ENCODE measurements around the gene IDUA.
"Not testable (repeated sequence)": the region's sequence is repeated elsewhere in the genome, so short reads cannot be mapped to it uniquely, and the experiment has no call there.

Gene IDUA

DNA sequence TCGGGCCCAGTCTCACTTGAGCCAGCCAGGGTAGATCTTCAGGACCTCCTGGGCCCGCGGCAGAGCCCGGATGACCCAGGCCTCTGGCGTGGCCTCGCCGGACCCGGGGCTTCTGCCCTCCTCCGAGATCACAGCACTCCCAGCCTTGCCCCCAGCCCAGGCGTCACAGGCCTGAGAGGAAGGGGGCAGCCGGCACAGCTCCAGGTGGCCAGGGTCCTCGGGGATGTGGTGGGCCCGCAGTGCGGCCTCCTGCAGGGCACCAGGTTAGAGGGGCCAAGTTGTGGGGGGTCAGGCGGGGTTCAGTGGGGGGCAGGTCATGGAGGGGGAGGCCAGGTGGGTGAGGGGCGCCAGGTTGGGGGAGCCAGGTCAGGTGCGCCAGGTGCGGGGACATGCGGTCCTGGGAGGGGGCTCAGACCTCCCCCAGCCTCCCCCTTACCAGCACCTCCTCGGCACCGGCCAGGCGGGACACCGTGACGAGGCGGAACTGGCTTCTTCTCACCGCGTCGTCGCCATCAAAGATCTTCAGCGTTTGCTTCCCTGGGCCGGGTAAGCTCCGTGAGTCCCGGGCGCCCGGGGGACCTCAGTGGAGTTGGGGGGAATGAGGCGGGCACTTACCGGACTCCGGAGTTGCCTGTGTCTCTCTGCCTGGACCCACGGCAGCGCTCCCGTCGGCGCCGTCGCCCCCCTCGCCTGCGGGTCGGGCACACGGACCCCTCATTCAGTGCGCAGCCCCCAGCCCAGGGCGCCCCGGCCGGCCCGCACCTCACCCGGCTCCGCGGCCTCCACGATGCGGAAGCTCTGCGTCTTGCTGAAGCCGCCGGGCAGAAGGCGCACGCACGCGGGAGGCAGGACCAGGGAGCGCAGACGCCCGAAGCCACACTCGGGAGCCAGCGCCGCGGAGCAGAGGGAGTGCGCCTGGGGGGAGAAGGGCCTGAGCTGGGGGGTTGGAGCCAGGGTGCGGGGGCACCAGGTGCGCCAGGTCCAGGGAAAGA is 19.4 kb upstream of the IDUA start:
- FAIRE-seq: no peak

DNA sequence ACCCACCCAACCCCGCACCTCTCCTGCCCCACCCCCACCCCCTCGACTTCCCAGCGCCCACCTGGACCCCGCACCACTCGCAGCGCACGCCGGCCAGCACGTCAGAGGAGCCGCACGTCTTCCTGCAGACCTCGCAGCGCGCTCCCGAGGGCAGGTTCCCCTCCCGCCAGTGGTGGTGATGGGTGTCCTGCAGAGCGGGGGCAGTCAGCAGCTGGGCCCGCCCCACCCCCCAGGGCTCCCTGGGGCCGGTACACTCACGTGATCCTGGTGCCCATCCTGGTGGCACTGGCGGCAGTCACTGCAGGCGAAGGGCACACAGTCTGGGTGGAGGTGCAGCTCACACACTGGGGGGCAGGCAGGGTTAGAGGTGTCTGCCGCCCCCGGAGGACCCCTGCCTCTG is 18.6 kb upstream of the IDUA start:
- FAIRE-seq: no peak

- FAIRE-seq: no peak
These were observed 18.0 kb upstream of the IDUA start for GRCh38 chr4:968621-969394.

DNA sequence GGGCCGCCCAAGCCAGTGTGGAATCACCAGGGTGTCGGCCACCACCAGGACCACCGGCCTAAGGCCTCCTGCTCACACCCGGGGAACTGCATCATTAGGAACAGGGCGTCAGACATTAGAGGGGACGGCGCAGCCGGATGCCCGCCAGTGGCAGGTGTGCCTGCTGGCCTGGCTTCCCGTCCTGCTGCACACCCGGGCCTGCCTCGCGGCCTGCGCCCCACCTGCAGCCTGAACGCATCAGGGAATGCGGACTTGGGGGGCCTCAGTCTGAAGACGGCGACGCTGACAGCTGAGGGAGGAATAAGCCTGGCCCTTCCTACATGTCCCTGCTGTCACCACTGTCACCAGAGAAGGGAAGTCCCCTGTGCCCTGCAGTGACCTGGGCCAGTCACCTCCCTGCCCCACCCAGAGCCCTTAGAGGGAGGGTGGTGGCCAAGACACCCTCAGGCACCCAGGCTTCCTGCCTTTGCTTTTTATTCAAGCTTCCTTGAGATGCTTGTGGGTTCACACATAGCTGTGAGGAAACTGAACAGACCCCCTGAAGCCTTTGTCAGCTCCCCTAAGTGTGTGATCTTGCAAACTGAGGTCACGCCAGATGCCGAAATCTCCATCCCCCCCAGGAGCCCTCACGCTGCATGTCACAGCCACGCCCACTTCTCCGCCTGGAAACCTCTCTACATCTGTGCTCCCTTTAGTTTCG is 16.6 kb upstream of the IDUA start:
- FAIRE-seq: no peak

- FAIRE-seq: no peak
These were observed 15.9 kb upstream of the IDUA start for GRCh38 chr4:970854-971520.

GRCh38 chr4:971666-972500 is 15.0 kb upstream of the IDUA start:
- no peak for FAIRE-seq

DNA sequence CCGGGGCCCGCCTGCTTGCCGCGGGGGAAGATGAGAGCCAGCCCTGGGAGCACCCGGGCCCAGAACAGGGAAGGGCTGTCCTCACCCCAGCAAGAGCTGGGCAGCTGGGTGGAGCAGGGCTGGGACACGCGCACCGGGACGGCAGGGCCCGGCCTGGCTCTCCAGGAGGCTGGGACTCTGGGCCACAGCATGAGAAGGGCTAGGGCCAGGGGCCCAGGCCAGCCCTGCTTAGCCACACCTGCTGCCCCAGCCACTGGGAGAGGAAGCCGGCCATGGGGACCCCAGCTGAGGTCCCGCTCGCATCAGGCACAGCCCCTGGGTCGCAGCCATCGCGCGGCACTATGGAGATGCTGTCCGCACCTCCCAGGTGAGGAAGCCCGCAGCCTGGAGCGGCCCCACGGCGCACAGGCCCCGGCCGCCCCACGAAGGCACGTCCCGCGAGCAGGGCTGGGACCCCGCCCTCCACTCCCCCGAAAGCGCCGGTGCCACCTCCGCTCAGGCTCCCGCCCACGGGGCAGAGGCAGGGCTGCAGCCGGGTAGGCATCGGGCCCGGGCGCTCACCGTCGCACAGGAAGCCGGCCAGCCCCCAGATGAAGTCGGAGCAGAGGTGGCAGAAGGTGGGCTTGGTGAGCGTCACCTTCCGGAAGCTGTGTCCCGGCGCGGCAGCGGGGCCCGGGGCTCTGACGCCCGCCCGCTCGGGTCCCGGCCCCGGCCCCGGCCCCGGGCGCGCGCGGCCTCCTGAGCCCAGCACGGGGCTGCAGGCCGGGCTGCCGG is 14.0 kb upstream of the IDUA start:
- FAIRE-seq: no peak

DNA sequence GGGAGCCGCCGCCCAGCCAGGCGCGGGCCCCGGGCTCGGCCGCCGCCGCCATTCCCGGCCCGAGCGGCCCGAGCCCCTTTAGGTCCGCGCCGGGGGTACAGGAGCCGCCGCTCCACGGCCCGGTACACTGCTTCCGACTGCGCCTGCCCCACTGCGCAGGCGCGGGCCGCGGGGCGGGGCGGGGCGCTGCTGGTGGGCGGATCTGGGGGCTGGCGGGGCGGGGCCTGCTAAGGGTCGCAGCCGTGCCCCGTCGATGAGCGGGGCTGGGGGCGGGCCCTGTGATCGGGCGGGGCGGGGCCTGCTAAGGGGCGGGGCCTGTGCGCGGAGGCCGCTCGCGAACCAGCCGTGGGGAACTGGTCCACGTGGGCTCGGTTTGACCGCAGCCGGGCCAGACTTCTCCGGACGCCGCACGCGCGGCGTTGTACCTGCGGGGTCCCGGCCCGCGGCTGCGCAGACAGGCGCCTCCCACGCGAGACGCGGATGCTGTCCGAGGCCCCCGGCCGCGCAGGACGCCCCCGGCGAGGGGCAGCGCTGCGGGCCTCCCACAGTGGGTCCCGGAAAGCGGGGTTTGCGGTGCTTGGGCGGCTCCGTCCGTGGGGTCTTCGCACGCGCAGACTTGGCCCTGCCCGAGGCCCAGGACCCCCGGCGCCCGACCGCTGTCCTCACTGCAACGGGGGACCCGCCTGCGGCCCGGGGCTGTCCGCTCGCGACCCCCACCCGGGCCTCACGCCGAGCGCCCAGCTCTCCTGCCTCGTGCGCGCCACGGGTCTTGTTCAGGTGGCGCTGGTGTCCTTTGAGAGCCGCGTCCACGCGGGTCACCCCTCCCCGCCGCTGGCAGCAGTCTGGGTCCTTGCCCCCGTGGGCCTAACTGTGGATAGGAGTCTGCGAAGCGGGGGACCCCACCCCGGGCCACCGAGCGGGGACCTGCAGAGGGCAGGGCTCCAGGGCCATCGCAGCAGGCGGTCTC is 13.1 kb upstream of the IDUA start, which contains the start of gene DGKQ:
Gene DGKQ (minus strand): TSS at position 139 of the 967 bp plus-strand sequence. CDS start 87 bp downstream, at position 52.
- no peak for FAIRE-seq

DNA sequence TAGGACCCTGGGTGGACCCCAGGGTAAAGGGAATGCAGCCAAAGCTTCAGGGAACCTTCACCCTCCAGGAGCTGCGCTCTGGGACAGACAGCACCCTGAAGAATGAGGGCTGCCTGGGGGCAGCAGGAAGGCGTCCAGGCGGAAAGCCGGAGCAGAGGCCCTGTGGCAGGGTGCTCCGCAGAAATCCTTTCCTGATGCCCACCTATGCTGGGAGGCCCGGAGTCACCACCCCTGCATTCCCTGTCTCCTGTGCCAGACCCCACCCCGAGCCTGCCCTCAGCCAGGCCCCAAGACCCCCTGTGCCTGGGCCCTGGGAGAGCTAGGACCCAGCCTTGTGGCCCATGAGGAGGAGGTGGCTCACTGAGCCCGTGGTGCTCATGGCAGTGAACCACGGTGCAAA is 12.2 kb upstream of the IDUA start:
- no peak for FAIRE-seq

GRCh38 chr4:976016-976415 is 10.8 kb upstream of the IDUA start:
- not testable (repeated sequence) for FAIRE-seq

DNA sequence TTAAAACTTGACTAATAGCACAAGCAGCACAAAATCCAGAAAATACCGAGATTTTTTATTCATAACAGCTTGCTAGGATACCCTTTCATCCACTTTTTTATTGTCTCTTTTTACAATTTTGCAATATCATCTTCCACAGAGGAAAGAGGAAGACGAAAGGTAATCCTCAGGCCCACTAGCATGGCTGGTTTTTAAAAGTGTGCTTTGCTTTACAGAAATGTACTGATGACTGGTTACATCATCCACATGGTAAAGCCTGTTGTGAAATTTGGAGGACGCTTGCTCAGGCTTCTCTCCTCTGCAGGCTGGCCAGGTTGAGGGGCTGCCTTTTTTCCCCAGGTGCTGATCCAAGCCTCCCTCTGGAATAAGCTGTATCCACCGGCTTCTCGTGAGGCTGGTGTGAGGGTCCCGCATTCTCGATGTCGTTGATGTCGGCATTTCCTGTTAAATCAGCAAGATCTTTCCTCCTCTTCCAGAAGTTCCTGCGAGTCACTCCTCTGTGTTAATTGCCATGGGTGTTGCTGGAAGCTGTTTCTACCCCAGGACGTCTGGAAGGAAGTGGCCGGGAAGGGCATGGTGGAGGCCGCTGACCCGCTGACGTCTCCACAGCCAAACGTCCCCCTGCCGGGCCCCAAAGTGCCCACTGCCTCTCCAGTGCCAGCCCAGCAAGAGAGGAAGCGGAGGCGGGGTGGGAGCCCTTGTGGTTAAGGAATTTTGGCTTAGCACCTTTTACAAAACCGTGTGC is 7.7 kb upstream of the IDUA start:
- FAIRE-seq: no peak

- FAIRE-seq: no peak
These were observed 4.6 kb upstream of the IDUA start for GRCh38 chr4:982291-982690.

- no peak for FAIRE-seq
These were observed 4.0 kb upstream of the IDUA start for GRCh38 chr4:982814-983213.

DNA sequence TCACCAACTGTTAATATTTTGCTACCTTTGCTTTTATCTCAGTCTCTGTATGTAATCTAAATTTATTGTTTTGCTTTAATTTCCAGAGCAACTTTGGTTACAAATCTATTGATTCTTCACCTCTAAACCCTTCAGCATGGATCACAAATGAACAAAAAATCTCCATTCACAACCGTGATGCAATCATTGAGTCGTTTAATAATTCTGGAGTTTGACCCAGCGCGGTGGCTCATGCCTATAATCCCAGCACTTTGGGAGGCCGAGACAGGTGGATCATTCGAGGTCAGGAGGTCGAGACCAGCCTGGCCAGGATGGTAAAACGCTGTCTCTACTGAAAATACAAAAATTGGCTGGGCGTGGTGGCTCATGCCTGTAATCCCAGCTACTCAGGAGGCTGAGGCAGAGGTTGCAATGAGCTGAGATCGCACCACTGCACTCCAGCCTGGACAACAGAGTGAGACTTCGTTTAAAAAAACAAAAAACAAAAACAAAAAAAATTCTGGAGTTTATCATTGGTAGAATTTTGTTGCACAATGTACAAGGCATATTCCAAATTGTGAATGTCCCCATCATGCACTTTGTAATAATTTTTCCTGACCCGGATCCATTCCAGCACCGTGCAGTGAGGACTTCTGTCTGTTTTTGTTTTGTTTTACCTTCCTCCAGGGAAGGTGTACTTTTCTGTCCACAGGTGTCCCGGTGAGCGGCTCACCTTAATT is 2.3 kb upstream of the IDUA start:
- FAIRE-seq: no peak

DNA sequence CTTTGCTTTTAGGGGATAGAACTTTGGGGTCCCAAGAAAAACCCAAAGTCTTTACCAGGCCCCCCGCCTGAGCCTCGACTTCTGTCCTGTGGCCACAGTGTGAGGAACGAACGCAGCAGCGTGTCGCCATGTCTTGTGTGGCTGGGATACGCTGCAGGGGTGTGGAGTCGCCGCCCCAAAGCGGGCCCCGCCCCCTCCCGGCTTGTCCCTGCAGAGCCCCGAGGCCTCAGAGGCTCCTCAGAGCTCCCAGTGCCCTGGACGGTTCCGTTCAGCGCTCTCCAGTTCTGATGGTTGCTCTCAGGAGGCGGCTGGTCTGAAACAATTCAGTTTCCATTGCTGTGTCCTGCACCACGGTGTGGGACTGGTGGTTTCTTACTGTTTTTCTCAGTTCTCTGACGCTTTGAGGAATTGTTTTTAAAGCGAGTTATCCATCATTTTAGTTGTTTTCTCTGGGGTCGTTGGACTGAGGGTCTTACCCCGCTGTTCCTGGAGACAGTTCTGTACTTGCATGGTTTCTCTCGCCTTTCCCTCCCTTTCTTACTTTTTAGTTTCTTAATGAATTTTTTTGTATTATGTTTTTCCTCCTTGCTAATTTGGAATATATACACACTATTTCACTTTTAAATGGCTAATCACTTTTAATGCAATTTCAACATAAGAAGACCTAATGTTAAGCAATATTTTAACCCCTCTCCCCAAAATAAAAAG is 1.6 kb upstream of the IDUA start:
- FAIRE-seq: no peak

- FAIRE-seq: peak; percentile 83
These were observed 391 bp upstream of the IDUA start for GRCh38 chr4:986428-986878.

Measured in islet of Langerhans (tissue), 1 donor.